ENCODE results near the gene STN1. TPM values are rescaled to one million over a fixed set of nuclear protein-coding genes. Genes with fewer than 3 reads are reported as not detected.
"Not testable (repeated sequence)": the region's sequence is repeated elsewhere in the genome, so short reads cannot be mapped to it uniquely, and the experiment has no call there.

The STN1 gene
- total RNA-seq, 1 experiment from 2014 or later, result 28.9 TPM

- no peaks in the 10 kb centered on the region for H3K9me3 ChIP-seq (ENCODE audit: control insufficient read depth, insufficient read depth, low read depth, low read length)
- intact Hi-C loops (cut with micrococcal nuclease; ENCODE audit: unreplicated experiment) (no loop called here), in situ Hi-C loops (cut with HindIII; ENCODE audit: low pct_unique_long_range_greater_than_20kb, low sequenced_read_pairs) (no loop called here)
- H3K27ac ChIP-seq (ENCODE audit: low read length), result no peak overlapping the region
- ATAC-seq (no peak), DNase-seq (ENCODE audit: low read depth, low spot score) (no peak)
- ChIA-PET POLR2A (no interaction called here), CTCF (no interaction called here)
- peaks cover 21% of the 10 kb centered on the region for H3K4me1 ChIP-seq (ENCODE audit: control insufficient read depth, insufficient read depth, low read length)
- BruUV-seq (replicated peaks), result no TSS peak
- H3K4me3 ChIP-seq (ENCODE audit: low read depth in 2 of 2, low read length in 2 of 2), result no peak overlapping the region
- no peaks in the 10 kb centered on the region for H3K27me3 ChIP-seq (ENCODE audit: control insufficient read depth, insufficient read depth, low read length)
- TF ChIP-seq CTCF (IDR thresholded peaks at IDR 0.05) (no peak), REST (IDR thresholded peaks at IDR 0.05; ENCODE audit: insufficient read depth in 1 of 2, low read depth in 2 of 2, low read length in 1 of 2) (no peak), SIN3A (IDR thresholded peaks at IDR 0.05; ENCODE audit: borderline replicate concordance, insufficient read depth, low read depth, low read length) (no peak), POLR2AphosphoS5 (IDR thresholded peaks at IDR 0.05; ENCODE audit: low read depth, low read length) (no peak), TCF7L2 (IDR thresholded peaks at IDR 0.05; ENCODE audit: low read depth, low read length) (no peak)
- no peaks in the 10 kb centered on the region for H3K36me3 ChIP-seq (ENCODE audit: control insufficient read depth, insufficient read depth, low read length)
Measured at GRCh38 chr10:103845972-103846371, 72.0 kb downstream of the STN1 start.

- H3K4me3 ChIP-seq (ENCODE audit: low read depth in 2 of 2, low read length in 2 of 2); POLR2A ChIA-PET; H3K36me3 ChIP-seq (ENCODE audit: control insufficient read depth, insufficient read depth, low read length); intact Hi-C loops (cut with micrococcal nuclease; ENCODE audit: unreplicated experiment); H3K27ac ChIP-seq (ENCODE audit: low read length); H3K9me3 ChIP-seq (ENCODE audit: control insufficient read depth, insufficient read depth, low read depth, low read length); CTCF ChIA-PET; in situ Hi-C loops (cut with HindIII; ENCODE audit: low pct_unique_long_range_greater_than_20kb, low sequenced_read_pairs); H3K27me3 ChIP-seq (ENCODE audit: control insufficient read depth, insufficient read depth, low read length); BruUV-seq (replicated peaks); ATAC-seq; DNase-seq (ENCODE audit: low read depth, low spot score): not testable (repeated sequence)
- H3K4me1 ChIP-seq (ENCODE audit: control insufficient read depth, insufficient read depth, low read length), result peaks cover 22% of the 10 kb centered on the region
Measured at GRCh38 chr10:103845346-103845745, 72.6 kb downstream of the STN1 start.

- Histone ChIP-seq H3K27me3 (ENCODE audit: control insufficient read depth, insufficient read depth, low read length) (no peaks in the 10 kb centered on the region), H3K36me3 (ENCODE audit: control insufficient read depth, insufficient read depth, low read length) (no peaks in the 10 kb centered on the region), H3K4me1 (ENCODE audit: control insufficient read depth, insufficient read depth, low read length) (peaks cover 18% of the 10 kb centered on the region), H3K27ac (ENCODE audit: low read length) (no peak overlapping the region), H3K9me3 (ENCODE audit: control insufficient read depth, insufficient read depth, low read depth, low read length) (no peaks in the 10 kb centered on the region), H3K4me3 (ENCODE audit: low read depth in 2 of 2, low read length in 2 of 2) (no peak overlapping the region)
- CTCF ChIA-PET, result no interaction called here
- in situ Hi-C loops (cut with HindIII; ENCODE audit: low pct_unique_long_range_greater_than_20kb, low sequenced_read_pairs) (no loop called here), intact Hi-C loops (cut with micrococcal nuclease; ENCODE audit: unreplicated experiment) (no loop called here)
- POLR2A ChIA-PET, result no interaction called here
- TF ChIP-seq POLR2AphosphoS5 (IDR thresholded peaks at IDR 0.05; ENCODE audit: low read depth, low read length) (no peak), CTCF (IDR thresholded peaks at IDR 0.05) (no peak), TCF7L2 (IDR thresholded peaks at IDR 0.05; ENCODE audit: low read depth, low read length) (no peak), REST (IDR thresholded peaks at IDR 0.05; ENCODE audit: insufficient read depth in 1 of 2, low read depth in 2 of 2, low read length in 1 of 2) (no peak), SIN3A (IDR thresholded peaks at IDR 0.05; ENCODE audit: borderline replicate concordance, insufficient read depth, low read depth, low read length) (no peak)
- DNase-seq (ENCODE audit: low read depth, low spot score) (no peak), ATAC-seq (no peak)
- no TSS peak for BruUV-seq (replicated peaks)
Measured at GRCh38 chr10:103843854-103844570, 74.0 kb downstream of the STN1 start.
